Esophagus squamous epithelium (tissue), 4 donors: ENCODE data around the gene LCAT.

Experiments
- CTCF ChIP-seq, 6 experiments: fragments of 450-650 bp in 4 of 6; fragments of 200-600 bp in 2 of 6; sonication (generic) in 2 of 6; IDR thresholded peaks; one replicate each; pipeline ENCODE4 v1.5.1; 2016 to 2019; ENCODE audit warnings: antibody characterized with exemption in 6 of 6, mild to moderate bottlenecking in 4 of 6, moderate library complexity in 4 of 6
- POLR2A ChIP-seq, 4 donors: fragments of 450-650 bp; IDR thresholded peaks; one replicate each; pipeline ENCODE4 v1.6.1; 2017; ENCODE audit warnings: antibody characterized with exemption in 4 of 4, mild to moderate bottlenecking in 4 of 4, moderate library complexity in 3 of 4

- TF ChIP-seq CTCF (IDR thresholded peaks at IDR 0.05) (no peak), POLR2A (IDR thresholded peaks at IDR 0.05) (no peak)
Measured at GRCh38 chr16:67965668-67966548, 22.0 kb upstream of the LCAT start.
